ENCODE results near the gene SSRP1. TPM values are rescaled to one million over a fixed set of nuclear protein-coding genes. Genes with fewer than 3 reads are reported as not detected.

The SSRP1 gene
- polyA plus RNA-seq, 3 donors = 9.8 to 34.7 (median 14.7) TPM

- Histone ChIP-seq H4K20me1 (ENCODE audit: insufficient read depth, low read length) (no peaks in the 10 kb centered on the region), H3K27me3 (ENCODE audit: control insufficient read depth in 2 of 2, insufficient read depth in 2 of 2, low read length in 2 of 2) (no peaks in the 10 kb centered on the region), H3K9ac (ENCODE audit: insufficient read depth, low read length, poor library complexity, severe bottlenecking) (no peak overlapping the region), H3K4me3 (replicated peaks in 1 of 3; ENCODE audit: low read depth in 2 of 3, low read length in 3 of 3) (no peak overlapping the region), H3K4me2 (replicated peaks; ENCODE audit: extremely low read depth, low read length, poor library complexity, severe bottlenecking) (no peak overlapping the region), H3K79me2 (ENCODE audit: insufficient read depth, low read length) (no peaks in the 10 kb centered on the region), H3K36me3 (replicated peaks in 1 of 2; ENCODE audit: control insufficient read depth in 1 of 2, insufficient read depth in 2 of 2, low read length in 2 of 2) (no peaks in the 10 kb centered on the region), H2AFZ (ENCODE audit: insufficient read depth, low read depth, low read length, poor library complexity, severe bottlenecking) (no peak overlapping the region), H3K4me1 (ENCODE audit: control insufficient read depth in 1 of 2, insufficient read depth in 2 of 2, low read length in 2 of 2) (peaks cover 7 to 16% of the 10 kb centered on the region in 2 donors), H3K9me3 (replicated peaks in 1 of 2; ENCODE audit: control insufficient read depth in 1 of 2, insufficient read depth in 1 of 2, low read length in 2 of 2) (no peaks in the 10 kb centered on the region), H3K27ac (ENCODE audit: low read depth in 1 of 2, low read length in 2 of 2) (no peak overlapping the region)
- Mint-ChIP-seq H3K36me3 (peaks cover 0 to 2% of the 10 kb centered on the region in 2 donors), H3K27me3 (ENCODE audit: low read depth in 3 of 3) (peaks cover 0 to 5% (median 0%) of the 10 kb centered on the region in 3 donors), H3K4me3 (no peak overlapping the region), H3K4me1 (peaks cover 9% of the 10 kb centered on the region), H3K27ac (no peak overlapping the region), H3K9me3 (peaks cover 0 to 4% (median 0%) of the 10 kb centered on the region in 7 donors)
- 71% methylated on average over 3 of the region's 3 CpGs for WGBS (ENCODE audit: insufficient coverage)
- intact Hi-C loops (cut with micrococcal nuclease) = no loop called here
- DNase-seq = no peak
- no peak for TF ChIP-seq CTCF (IDR thresholded peaks at IDR 0.05)
Observed at GRCh38 chr11:57316017-57316416, 19.7 kb downstream of the SSRP1 start.

- peaks cover 0 to 5% (median 3%) of the 10 kb centered on the region in 3 donors for H3K27me3 Mint-ChIP-seq (ENCODE audit: low read depth in 3 of 3)
- Histone ChIP-seq H3K9me3 (replicated peaks in 1 of 2; ENCODE audit: control insufficient read depth in 1 of 2, insufficient read depth in 1 of 2, low read length in 2 of 2) (no peaks in the 10 kb centered on the region), H3K27ac (ENCODE audit: low read depth in 1 of 2, low read length in 2 of 2) (no peak overlapping the region), H3K4me2 (replicated peaks; ENCODE audit: extremely low read depth, low read length, poor library complexity, severe bottlenecking) (no peak overlapping the region), H3K4me1 (ENCODE audit: control insufficient read depth in 1 of 2, insufficient read depth in 2 of 2, low read length in 2 of 2) (peaks cover 13 to 21% of the 10 kb centered on the region in 2 donors), H4K20me1 (ENCODE audit: insufficient read depth, low read length) (no peaks in the 10 kb centered on the region), H3K79me2 (ENCODE audit: insufficient read depth, low read length) (no peaks in the 10 kb centered on the region), H3K36me3 (replicated peaks in 1 of 2; ENCODE audit: control insufficient read depth in 1 of 2, insufficient read depth in 2 of 2, low read length in 2 of 2) (no peaks in the 10 kb centered on the region), H3K27me3 (ENCODE audit: control insufficient read depth in 2 of 2, insufficient read depth in 2 of 2, low read length in 2 of 2) (no peaks in the 10 kb centered on the region), H3K9ac (ENCODE audit: insufficient read depth, low read length, poor library complexity, severe bottlenecking) (no peak overlapping the region), H2AFZ (ENCODE audit: insufficient read depth, low read depth, low read length, poor library complexity, severe bottlenecking) (no peak overlapping the region), H3K4me3 (replicated peaks in 1 of 3; ENCODE audit: low read depth in 2 of 3, low read length in 3 of 3) (no peak overlapping the region)
- no peak for TF ChIP-seq CTCF (IDR thresholded peaks at IDR 0.05)
- peaks cover 0 to 2% of the 10 kb centered on the region in 2 donors for H3K36me3 Mint-ChIP-seq
- peaks cover 14% of the 10 kb centered on the region for H3K4me1 Mint-ChIP-seq
- peaks cover 0 to 4% (median 0%) of the 10 kb centered on the region in 7 donors for H3K9me3 Mint-ChIP-seq
- no peak overlapping the region for H3K27ac Mint-ChIP-seq
- intact Hi-C loops (cut with micrococcal nuclease) = no loop called here
- no peak overlapping the region for H3K4me3 Mint-ChIP-seq
- 5% methylated on average over 8 of the region's 8 CpGs for whole genome bisulfite sequencing (ENCODE audit: insufficient coverage)
- DNase-seq = no peak
Observed at GRCh38 chr11:57315491-57315890, 20.2 kb downstream of the SSRP1 start.

All from CD14-positive monocyte (primary cell).